Caco-2 (cell line): ENCODE measurements around the gene UBE2D1. TPM values are rescaled to one million over a fixed set of nuclear protein-coding genes. Genes with fewer than 3 reads are reported as not detected.

Experiments used
- BruUV-seq: library from RNA; stranded (reverse); fragments of 400-500 nt; replicated peaks from 2 replicates; lab custom pipeline; 2021; lab: Mats Ljungman, UMichigan
- CTCF ChIA-PET: fragments of 300-600 bp; sonication (Branson Sonifier 250); formaldehyde crosslinking; loops from one replicate; lab custom pipeline; 2022; ENCODE audit warnings: antibody characterized with exemption; lab: Charles Lee
- POLR2A ChIA-PET: fragments of 300-600 bp; sonication (Branson Sonifier 250); formaldehyde crosslinking; loops from one replicate; lab custom pipeline; 2022; ENCODE audit warnings: antibody characterized with exemption; lab: Charles Lee
- DNase-seq, 2 experiments: peaks; one replicate each; pipeline versions ENCODE4 v3.0.0 to v3.0.0-alpha.2; 2020 to 2022
- H3K27me3 ChIP-seq: replicated peaks from 2 replicates; pipeline ENCODE4 v1.6.0; 2011; ENCODE audit warnings: low read length; ENCODE audit not compliant: control insufficient read depth, insufficient read depth
- H3K36me3 ChIP-seq: 2 replicates; pipeline ENCODE4 v1.5.1; 2011; ENCODE audit warnings: low read length; ENCODE audit not compliant: control insufficient read depth, insufficient read depth
- H3K4me1 ChIP-seq: fragments of 250-450 bp; sonication (Bioruptor Pico); 2 replicates; pipeline ENCODE4 v1.5.1; 2020; ENCODE audit warnings: mild to moderate bottlenecking
- H3K4me3 ChIP-seq: 2 replicates; pipeline ENCODE4 v1.5.1; 2011; ENCODE audit warnings: low read depth, mild to moderate bottlenecking, control low read depth, low read length
- H3K9me3 ChIP-seq: fragments of 250-450 bp; sonication (Bioruptor Pico); 2 replicates; pipeline ENCODE4 v1.5.1; 2020; ENCODE audit warnings: mild to moderate bottlenecking, moderate library complexity
- H3K27ac Mint-ChIP-seq: one replicate; pipeline ENCODE4 v1.8.0; 2022; ENCODE audit warnings: mixed read lengths; ENCODE audit not compliant: unreplicated experiment
- H3K27me3 Mint-ChIP-seq: one replicate; pipeline ENCODE4 v1.8.0; 2022; ENCODE audit warnings: mixed read lengths; ENCODE audit not compliant: insufficient read depth, unreplicated experiment
- H3K36me3 Mint-ChIP-seq: one replicate; pipeline ENCODE4 v1.8.0; 2022; ENCODE audit warnings: mild to moderate bottlenecking, mixed read lengths; ENCODE audit not compliant: insufficient read depth, unreplicated experiment
- H3K4me1 Mint-ChIP-seq: one replicate; pipeline ENCODE4 v1.8.0; 2022; ENCODE audit warnings: low read depth, mixed read lengths; ENCODE audit not compliant: unreplicated experiment
- H3K4me3 Mint-ChIP-seq: one replicate; pipeline ENCODE4 v1.8.0; 2022; ENCODE audit warnings: mild to moderate bottlenecking, moderate library complexity, mixed read lengths; ENCODE audit not compliant: unreplicated experiment
- H3K9me3 Mint-ChIP-seq: one replicate; pipeline ENCODE4 v1.8.0; 2022; ENCODE audit warnings: mixed read lengths; ENCODE audit not compliant: unreplicated experiment
- intact Hi-C: fragments of 100-400 bp; cut with micrococcal nuclease; formaldehyde crosslinking; loops from one replicate; pipeline ENCODE4 v1.10.0; 2022; ENCODE audit not compliant: unreplicated experiment
- total RNA-seq: library from RNA; stranded (reverse); gene quantifications from 2 replicates; pipeline ENCODE4 v1.2.3, GENCODE V29; 2022
- TF ChIP-seq, protein P1 (sequence below), 2 experiments: fragments of 200-600 bp in 1 of 2; IDR thresholded peaks; 1 replicate in 1 of 2; 2 replicates in 1 of 2; pipeline versions ENCODE4 v1.5.1 to v1.8.0; 2011 to 2022; ENCODE audit warnings: antibody characterized with exemption in 1 of 2, control low read depth in 1 of 2, inconsistent platforms in 1 of 2, low read depth in 1 of 2, low read length in 1 of 2, mild to moderate bottlenecking in 1 of 2, moderate library complexity in 1 of 2; ENCODE audit not compliant: insufficient read depth in 1 of 2, severe bottlenecking in 1 of 2, unreplicated experiment in 1 of 2

Gene UBE2D1
- total RNA-seq, 1 experiment from 2014 or later: 39.7 TPM

GRCh38 chr10:58307676-58308075 lies 27.1 kb upstream of the UBE2D1 start:
- no peak for DNase-seq
- H3K4me1 Mint-ChIP-seq: peaks cover 10% of the 10 kb centered on the region
- ChIA-PET CTCF (no interaction called here), POLR2A (no interaction called here)
- TF ChIP-seq, protein P1, sequence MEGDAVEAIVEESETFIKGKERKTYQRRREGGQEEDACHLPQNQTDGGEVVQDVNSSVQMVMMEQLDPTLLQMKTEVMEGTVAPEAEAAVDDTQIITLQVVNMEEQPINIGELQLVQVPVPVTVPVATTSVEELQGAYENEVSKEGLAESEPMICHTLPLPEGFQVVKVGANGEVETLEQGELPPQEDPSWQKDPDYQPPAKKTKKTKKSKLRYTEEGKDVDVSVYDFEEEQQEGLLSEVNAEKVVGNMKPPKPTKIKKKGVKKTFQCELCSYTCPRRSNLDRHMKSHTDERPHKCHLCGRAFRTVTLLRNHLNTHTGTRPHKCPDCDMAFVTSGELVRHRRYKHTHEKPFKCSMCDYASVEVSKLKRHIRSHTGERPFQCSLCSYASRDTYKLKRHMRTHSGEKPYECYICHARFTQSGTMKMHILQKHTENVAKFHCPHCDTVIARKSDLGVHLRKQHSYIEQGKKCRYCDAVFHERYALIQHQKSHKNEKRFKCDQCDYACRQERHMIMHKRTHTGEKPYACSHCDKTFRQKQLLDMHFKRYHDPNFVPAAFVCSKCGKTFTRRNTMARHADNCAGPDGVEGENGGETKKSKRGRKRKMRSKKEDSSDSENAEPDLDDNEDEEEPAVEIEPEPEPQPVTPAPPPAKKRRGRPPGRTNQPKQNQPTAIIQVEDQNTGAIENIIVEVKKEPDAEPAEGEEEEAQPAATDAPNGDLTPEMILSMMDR (IDR thresholded peaks at IDR 0.05; ENCODE audit: insufficient read depth in 1 of 2, low read depth in 1 of 2, low read length in 1 of 2, severe bottlenecking in 1 of 2, unreplicated experiment in 1 of 2): no peak
- H3K36me3 Mint-ChIP-seq: no peaks in the 10 kb centered on the region
- Histone ChIP-seq H3K27me3 (no peaks in the 10 kb centered on the region), H3K36me3 (no peaks in the 10 kb centered on the region), H3K4me3 (no peak overlapping the region), H3K4me1 (peaks cover 13% of the 10 kb centered on the region; the same call in 1 of the 2 replicates), H3K9me3 (no peaks in the 10 kb centered on the region)
- H3K9me3 Mint-ChIP-seq: no peaks in the 10 kb centered on the region
- intact Hi-C loops: no loop called here
- BruUV-seq: no TSS peak
- H3K27me3 Mint-ChIP-seq: peaks cover 3% of the 10 kb centered on the region
- no peak overlapping the region for H3K27ac Mint-ChIP-seq
- H3K4me3 Mint-ChIP-seq: no peak overlapping the region

DNA sequence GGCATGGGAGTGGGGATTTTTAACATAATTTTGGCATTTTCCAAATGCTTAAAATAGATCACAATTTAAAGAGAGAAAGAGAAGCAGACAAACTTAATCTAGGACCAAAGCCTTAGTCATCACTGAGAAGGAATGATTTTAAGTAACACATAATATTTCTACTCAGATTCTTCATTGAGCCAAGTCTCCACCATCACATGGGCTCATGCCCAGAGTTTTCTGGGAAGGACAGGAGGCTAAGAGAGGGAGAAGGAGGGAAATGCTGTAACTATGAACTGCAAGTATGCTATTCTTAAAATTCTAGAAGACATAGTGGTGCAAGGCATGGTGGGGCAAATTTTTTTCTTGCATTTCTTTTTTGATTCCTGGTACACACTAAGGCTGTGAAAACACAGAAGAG lies 23.8 kb upstream of the UBE2D1 start:
- no peak overlapping the region for H3K27ac Mint-ChIP-seq
- no peaks in the 10 kb centered on the region for H3K9me3 Mint-ChIP-seq
- POLR2A ChIA-PET: no interaction called here

DNA sequence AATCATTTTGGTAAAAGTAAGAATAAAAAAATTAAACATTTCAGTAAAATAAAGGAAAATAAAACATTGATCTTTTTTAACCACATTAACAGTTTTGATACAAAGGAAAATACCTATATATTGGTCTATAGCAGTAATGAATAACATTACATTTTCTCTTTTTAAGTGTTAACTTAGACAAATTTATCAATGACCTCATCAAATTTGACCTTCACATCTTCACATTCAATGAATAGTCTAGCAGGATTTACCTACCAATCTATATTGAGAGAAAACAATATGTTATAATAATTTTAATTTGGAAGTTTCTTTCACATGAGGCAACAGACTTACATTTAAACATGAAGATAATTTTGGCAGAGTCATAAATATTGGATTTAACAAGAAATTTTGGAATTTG lies 17.9 kb upstream of the UBE2D1 start:
- TF ChIP-seq, protein P1 (IDR thresholded peaks at IDR 0.05; ENCODE audit: insufficient read depth in 1 of 2, low read depth in 1 of 2, low read length in 1 of 2, severe bottlenecking in 1 of 2, unreplicated experiment in 1 of 2): no peak
- no peaks in the 10 kb centered on the region for H3K4me1 Mint-ChIP-seq
- H3K36me3 Mint-ChIP-seq: no peaks in the 10 kb centered on the region

More for the DNA sequence above, 23.8 kb upstream of the UBE2D1 start:
- no peak overlapping the region for H3K4me3 Mint-ChIP-seq
- CTCF ChIA-PET: no interaction called here
- no peaks in the 10 kb centered on the region for H3K36me3 Mint-ChIP-seq
- no peak for DNase-seq
- Histone ChIP-seq H3K36me3 (no peaks in the 10 kb centered on the region), H3K4me3 (no peak overlapping the region), H3K27me3 (0 out of 2 replicates have a peak, but pooled peaks cover 1% of the 10 kb centered on the region), H3K9me3 (no peaks in the 10 kb centered on the region), H3K4me1 (0 out of 2 replicates have a peak, but pooled peaks cover 3% of the 10 kb centered on the region)
- intact Hi-C loops: no loop called here
- TF ChIP-seq, protein P1 (IDR thresholded peaks at IDR 0.05; ENCODE audit: insufficient read depth in 1 of 2, low read depth in 1 of 2, low read length in 1 of 2, severe bottlenecking in 1 of 2, unreplicated experiment in 1 of 2): no peak
- H3K27me3 Mint-ChIP-seq: peaks cover 3% of the 10 kb centered on the region
- H3K4me1 Mint-ChIP-seq: peaks cover 3% of the 10 kb centered on the region
- no TSS peak for BruUV-seq

More for the DNA sequence above, 17.9 kb upstream of the UBE2D1 start:
- no peak overlapping the region for H3K4me3 ChIP-seq
- no peaks in the 10 kb centered on the region for H3K36me3 ChIP-seq
- H3K27ac Mint-ChIP-seq: no peak overlapping the region
- no peaks in the 10 kb centered on the region for H3K4me1 ChIP-seq
- no peak overlapping the region for H3K4me3 Mint-ChIP-seq
- POLR2A ChIA-PET: no interaction called here
- H3K27me3 Mint-ChIP-seq: peaks cover 3% of the 10 kb centered on the region
- CTCF ChIA-PET: no interaction called here
- H3K9me3 Mint-ChIP-seq: no peaks in the 10 kb centered on the region
- BruUV-seq: no TSS peak
- H3K27me3 ChIP-seq: 0 out of 2 replicates have a peak, but pooled peaks cover 1% of the 10 kb centered on the region
- intact Hi-C loops: no loop called here
- DNase-seq: no peak
- no peaks in the 10 kb centered on the region for H3K9me3 ChIP-seq
